Tibial nerve (tissue), 4 donors: ENCODE data around the gene PCBP4.

Source experiments
- CTCF ChIP-seq, 5 experiments: fragments of 200-600 bp in 3 of 5; fragments of 450-650 bp in 2 of 5; sonication (generic) in 3 of 5; IDR thresholded peaks; one replicate each; pipeline ENCODE4 v1.5.1; 2016 to 2019; ENCODE audit warnings: antibody characterized with exemption in 5 of 5, mild to moderate bottlenecking in 3 of 5, moderate library complexity in 2 of 5
- EP300 ChIP-seq, 2 donors: sonication (generic); formaldehyde crosslinking; IDR thresholded peaks; one replicate each; pipeline ENCODE4 v1.6.1; 2017; ENCODE audit warnings: antibody characterized with exemption in 2 of 2, mild to moderate bottlenecking in 1 of 2

- TF ChIP-seq CTCF (IDR thresholded peaks at IDR 0.05), result no peak
- TF ChIP-seq EP300 (IDR thresholded peaks at IDR 0.05), result no peak
Measured at GRCh38 chr3:52002748-52003147, 35.5 kb upstream of the PCBP4 start.
